ENCODE data around the gene ARMS2.

ARMS2 gene

DNA sequence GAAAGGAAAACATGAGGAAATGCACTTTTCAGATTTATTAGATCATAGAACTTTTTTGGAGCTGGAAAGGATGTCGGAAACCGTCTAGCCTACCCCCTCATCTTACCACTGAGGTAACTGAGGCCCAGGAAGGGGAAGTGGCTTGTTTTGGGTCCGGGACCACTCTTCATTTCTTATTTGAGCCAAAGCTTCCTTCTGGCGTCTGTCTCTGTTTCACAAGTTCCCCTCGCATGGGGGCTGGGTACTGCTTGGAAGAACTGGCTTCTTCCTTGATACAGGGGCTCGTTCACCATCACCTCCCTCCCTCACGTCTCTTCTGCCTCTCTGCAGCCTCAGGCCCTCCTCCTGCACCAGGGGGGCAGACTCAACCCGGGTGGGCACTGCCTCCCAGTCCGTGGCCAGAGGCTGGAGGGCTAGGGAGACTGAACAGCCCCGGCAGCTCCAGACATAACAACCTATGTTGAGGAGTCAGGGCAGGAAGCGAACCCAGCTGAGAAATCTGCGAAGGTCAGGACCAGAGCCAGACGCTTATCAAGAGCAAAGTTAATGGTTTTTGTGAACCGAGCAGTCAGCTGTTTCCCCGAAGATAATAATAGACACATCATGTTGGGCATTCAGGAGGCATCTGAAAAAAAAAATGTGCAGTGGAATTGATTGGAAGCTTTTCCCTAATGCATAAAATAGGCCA, 19.8 kb downstream of the ARMS2 start:
- no peak for DNase-seq

DNA sequence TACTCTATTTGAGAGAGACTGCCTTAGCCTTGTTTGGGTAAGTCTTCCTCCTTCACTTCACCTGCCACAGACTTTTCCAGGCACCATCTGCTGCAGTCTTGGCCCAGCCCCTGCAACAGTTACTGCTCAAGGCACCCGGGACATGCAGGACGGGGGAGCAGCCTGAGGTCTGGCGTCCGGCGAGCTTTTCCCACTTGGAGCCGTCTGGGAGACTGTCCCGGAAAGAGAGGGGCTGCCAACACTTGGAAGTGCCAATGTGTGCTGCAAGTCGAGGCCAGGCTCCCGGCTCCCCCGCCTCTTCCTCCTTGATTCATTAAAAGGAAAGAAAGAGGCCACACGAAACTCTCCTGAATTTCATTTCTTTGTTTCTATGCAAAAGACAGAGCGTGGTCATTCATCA, 20.6 kb downstream of the ARMS2 start:
- DNase-seq, result peak in 1 of 2 experiments; percentile 51

DNA sequence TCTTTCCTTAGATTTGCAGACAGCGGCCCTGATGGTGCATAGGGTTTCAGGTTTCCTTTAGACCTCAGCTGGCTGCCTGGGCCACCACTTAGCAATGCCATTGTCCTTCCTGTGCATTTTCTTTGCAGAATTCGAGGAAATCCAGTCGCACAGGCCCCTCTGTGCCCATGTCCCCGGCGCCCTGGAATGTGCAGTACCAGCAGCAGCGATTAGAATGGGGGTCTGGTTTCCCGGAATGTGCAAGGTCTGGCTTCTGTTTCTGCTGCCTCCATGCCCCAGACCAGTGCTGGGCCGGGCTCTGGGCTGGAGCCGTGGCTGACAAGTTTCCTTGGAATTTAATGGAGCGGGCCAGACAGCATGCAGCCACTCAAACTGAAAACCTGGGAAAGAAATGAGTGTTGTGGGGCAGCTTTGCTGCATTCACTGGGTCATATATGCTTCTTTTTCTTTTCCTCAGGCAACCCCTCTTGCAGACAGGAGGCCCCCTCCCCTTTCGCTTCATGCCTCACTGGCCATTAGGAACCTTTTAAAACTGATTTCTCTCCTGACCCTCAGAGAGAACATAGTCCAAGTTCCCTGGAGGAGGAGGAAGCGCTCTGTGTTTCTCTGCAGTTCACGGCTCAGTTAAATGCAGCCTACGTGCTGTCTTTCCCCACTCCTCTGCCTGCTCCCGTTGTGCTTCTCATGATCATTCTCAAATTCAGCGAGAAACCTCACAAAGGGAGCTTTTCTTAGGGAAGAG, 21.3 kb downstream of the ARMS2 start:
- peak; percentile 7 to 54 for DNase-seq

DNA sequence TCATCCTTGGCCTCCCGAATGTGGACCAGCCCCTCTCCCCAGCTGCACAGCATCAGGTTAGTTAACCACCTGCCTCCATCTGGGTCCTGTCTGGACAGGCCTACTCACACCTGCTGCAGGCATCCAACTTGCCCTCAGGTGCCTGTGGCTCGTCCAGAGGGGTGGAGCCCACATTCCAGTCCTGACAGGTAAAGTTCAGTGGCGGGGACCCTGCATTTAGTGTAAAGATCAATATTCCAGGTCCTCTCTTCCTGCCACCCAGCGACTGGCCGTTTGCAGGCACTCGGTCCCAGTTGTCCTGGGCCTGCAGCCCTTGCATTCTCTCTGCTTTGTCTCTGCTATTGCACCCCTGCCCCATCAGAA, 21.9 kb downstream of the ARMS2 start:
- DNase-seq, result peak; percentile 79 to 89

DNA sequence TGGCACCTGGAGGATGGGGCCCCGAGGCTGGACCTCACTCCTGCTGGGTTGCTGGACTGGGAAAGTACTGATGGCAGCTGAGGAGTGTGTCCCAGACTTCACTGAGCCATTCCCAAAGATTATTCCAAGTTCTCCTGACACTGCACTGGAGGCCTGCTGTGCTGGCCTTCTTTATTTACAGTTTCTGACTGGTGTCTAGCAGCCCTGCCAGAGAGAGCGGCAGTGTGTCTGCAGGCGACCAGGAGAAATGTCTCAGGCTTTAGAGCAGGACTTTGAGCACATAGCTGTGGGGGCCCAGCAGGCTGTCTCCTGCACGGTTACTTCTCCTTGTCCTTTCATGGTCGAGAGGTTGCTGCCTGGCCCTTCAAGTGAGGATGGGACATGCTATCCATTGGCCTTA, 23.0 kb downstream of the ARMS2 start:
- no peak for DNase-seq

DNA sequence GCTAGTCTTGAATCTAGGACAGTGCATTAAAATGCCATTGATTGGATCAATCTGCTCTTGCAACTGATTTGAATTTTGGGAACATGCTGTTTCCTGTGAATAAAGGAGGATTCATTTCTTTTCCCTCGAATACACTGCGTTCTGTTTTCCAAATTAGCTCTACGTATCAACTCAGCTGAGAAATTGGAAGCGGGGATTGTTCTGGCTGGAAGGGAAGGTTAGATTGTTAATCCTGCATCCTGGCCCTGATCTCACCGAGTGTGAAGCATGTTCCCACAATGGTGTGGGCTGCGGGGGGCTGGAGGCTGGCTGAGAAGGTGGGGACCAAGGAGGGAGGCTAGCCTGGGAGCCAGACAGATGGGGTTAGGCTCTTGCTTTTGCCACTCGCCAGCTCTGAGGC, 24.5 kb downstream of the ARMS2 start:
- no peak for DNase-seq

DNA sequence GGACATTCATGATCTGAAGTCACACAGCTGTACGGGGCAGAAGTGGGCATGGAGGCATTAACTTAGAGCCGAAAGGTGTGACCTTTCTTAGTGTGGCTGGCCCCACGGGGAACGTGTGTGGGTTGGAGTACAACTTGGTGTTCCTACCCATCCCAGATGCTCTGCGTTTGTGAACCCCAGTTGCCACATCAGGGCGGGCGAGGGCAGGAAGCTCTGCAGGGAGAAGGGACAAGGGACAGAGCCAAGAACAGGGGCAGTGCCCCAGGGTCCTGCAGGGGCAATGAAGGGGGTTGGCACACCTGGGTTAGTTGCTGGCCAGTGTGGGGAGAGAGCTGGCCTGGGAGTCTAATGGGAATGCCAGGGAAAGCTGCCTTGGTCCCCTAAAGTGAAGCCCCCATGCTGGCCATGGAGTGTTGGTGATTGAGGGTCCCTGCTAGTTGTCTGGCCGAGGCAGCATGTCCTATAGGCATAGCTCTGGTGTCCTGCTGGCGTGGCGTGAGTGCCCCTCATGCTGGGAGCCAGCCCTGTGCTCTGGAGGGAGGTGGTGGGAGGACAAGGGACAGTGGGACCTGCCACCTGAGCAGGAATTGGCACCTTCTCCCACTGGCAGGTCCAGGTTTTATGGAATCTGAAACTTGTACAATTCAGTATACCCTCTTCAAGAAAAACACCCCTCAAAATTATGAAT, 25.8 kb downstream of the ARMS2 start:
- DNase-seq, result no peak

DNA sequence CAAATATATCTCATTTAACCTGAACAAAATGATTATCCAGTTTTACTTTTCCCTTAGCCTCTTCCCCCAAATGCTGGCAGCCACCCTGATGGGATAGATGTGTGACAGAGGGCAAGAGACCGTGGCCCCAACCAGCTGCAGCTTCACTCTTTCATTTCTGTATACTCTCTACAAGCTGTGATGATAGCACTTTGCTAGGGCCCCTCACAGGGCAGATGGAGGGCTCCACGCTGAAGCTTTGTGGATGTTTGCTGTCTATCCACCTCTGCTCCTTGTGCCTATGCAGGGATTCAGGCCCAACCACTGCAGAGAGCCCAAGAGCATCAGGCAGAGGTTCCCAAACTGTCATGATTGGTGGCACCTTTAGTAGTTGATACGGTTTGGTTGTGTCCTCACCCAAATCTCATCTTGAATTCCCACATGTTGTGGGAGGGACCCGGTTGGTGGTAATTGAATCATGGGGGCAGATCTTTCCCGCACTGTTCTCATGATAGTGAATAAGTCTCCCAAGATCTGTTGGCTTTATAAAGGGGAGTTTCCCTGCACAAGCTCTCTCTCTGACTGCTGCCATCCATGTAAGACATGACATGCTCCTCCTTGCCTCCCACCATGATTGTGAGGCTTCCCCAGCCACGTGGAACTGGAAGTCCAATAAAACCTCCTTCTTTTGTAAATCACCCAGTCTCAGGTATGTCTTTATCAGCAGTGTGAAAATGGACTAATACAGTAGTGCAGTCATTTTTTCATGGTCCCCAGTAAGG, 27.0 kb downstream of the ARMS2 start:
- DNase-seq, result no peak

DNA sequence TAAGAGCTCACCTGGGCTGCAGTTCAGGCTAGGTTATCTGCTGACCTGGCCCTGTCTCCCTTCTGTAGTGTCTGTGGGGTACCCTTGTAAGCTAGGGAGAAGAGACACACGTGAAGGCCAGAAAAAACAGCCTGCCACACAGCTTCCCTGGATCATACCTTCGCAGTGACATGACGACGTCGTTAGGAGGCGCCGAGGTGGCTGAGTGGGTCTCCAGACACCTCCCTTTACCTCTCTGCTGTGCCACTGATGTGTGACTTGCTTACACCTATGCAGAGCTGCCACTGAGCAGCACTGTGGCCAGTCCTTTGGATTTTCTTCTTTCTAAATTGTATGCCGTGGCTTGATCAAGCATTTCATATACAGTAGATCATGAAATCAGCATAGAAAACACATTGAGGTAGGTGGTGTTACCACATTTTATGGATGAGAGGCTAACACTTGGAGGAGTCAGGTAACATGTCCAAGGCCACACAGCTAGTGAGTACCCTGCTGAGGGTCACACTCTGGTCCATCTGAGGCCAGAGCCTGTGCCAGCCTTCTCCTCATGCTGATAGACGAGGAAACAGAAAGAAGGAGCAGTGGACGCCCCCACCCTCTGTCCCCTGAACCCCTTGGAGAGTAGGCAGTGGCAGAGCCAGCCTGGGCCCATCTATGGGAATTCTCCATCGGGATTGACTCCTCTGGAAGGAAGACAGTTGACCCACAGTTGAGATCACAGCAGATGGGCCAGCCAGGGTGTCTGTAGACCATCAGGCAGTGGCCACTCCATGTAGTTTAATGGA, 30.0 kb downstream of the ARMS2 start:
- no peak for DNase-seq

DNA sequence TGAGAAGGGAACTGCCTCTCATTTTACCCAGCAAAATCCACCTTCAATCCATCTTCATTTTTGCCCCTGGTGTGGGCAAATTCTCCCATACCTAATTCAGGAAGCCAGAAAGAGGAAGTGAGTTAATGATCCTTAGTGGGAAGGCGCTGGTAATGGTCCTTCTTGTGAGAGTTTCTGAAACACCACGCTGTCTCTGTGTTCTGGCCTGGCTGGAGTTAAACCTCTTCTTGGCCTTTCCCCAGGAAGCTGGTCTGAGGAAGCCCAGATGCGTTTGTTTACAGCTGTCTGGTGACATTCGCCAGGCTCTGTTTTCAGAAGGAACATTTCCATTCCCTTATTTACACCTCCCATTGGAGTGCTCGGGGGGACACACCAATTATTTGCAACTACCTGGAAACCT, 31.2 kb downstream of the ARMS2 start:
- DNase-seq, result no peak

DNA sequence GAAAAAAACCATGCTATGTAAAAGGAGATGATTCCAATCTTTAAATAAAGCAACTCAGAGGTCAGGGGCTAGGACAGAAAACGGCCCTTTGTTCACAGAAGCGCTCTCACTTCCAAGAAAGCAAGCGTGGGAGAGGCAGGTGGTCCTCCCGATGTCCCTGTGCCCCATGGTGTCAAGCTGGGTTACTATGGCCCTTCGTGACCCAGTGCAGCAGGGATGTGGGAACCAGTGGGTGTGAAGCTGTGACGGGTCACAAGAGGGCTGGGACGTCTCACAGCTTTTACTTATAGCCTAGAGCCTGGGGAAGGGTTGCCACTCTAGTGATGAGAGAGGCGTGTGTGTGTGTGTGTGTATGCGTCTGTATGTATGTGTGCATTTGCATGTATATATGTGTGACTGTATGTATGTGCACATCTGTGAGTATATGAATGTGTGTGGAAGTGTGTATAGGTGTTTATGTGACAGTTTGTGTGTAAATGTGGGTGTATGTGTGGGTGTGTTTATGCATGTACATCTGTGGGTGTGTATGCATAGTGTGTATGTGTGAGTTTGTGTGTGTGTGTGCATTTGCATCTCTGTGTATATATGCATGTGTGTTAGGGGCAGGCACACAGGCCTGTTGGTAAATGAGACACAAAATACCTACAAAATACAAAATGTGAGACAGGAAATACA, 32.1 kb downstream of the ARMS2 start:
- DNase-seq, result no peak

DNA sequence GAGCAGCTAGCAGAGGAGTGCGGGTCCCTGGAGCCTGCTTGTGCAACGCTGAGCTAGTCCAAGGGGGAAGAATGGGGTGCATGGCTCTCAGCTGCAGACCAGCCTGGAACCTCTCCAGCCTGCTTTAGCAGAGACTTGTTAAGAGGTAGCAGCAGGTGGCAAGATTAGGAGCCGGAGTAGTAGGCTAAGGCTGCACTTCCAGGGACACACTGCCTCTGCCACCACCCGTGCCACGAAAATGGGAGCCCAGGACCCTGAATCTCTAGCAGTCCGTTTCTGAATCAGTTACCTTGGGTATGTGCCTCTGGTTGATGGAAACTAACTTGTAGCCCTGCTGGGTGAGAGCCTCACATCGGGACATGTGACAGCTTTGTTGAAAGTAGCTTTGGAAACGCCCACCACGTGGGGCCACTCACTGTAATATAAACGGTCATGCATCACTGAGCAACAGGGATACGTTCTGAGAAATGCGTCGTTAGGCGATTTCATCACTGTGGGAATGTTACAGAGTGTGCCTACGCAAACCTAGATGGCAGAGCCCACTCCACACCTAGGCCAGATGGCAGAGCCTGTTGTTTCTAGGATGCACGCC, 32.8 kb downstream of the ARMS2 start:
- peak; percentile 66 to 83 for DNase-seq

DNA sequence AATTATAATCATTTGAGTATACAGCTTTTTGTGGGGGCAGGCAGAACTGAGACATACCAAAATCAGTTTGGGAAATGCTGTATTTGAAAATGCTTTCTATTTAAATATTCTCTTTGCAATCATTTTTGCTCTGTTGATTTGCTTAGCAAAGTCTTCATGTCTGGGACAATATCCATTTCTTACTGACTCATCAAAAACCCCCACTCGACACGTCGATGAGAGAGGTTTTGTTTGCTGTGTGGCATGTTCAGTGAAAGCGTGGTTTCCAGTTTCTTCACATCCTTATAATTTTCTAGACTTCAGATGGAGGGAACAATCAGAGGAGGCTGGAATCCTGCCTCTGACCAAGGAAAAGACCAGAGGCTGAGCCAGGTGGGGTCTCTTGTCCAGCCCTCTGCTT, 35.8 kb downstream of the ARMS2 start:
- no peak for DNase-seq

DNA sequence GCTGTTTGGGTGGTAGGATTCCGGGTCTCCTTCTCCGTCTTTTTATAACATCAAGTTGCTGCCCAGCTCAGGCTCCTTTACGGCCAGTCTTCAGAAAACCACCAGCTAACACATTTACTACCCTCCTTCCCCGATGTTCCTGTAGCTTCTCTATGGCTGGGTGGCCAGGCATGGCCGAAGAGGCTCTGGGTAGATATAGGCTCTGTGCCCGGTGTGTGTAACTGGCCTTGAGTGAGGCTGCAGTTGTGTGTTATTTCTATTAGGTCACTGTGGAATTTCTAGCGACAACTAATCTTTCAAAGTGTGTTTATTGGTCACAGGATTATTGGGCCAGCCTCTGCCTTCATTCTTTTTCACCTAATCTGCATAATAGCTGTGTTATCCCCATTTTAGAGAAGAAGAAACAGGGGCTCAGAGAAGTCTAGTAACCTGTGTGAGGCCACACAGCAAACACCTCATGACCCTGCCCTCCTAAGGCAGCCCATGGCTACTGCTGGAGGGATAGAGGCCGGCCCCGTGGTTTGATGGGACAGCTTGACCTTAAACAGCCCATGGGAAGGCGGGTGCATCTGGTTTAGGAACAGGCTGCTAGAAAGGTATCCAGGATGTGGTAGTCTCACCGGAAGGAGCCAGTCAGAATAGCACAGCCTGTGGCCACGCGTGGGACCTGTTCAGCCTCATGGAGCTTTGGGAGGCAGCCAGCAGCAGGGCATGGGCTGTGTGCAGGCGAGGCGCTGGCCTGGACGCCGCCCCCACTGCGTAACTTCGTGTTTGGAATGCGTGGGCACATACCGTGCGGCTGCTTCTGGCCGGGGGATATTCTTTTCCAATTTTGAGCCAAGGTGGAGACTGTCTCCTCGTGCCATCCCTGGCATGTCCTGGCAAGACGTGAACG, 36.6 kb downstream of the ARMS2 start:
- DNase-seq, result no peak

DNA sequence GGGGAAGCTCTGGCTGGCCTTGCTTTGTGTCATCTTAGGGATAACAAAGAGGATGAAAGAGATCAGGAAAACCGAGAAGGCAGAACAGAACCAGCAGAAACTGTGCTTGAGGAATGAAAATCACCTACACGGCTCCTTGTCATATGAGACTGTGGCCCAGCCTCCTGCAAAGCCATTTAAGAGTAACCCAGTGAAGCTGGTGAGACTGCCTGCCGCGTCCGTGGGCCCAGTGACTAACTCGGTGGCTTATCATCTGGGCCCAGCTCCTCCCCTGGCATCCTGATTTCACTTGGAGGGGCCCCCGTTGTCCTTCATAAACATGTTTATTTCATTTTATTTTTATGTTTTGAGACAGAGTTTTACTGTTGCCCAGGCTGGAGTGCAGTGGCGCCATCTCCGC, 37.6 kb downstream of the ARMS2 start:
- DNase-seq, result no peak

DNA sequence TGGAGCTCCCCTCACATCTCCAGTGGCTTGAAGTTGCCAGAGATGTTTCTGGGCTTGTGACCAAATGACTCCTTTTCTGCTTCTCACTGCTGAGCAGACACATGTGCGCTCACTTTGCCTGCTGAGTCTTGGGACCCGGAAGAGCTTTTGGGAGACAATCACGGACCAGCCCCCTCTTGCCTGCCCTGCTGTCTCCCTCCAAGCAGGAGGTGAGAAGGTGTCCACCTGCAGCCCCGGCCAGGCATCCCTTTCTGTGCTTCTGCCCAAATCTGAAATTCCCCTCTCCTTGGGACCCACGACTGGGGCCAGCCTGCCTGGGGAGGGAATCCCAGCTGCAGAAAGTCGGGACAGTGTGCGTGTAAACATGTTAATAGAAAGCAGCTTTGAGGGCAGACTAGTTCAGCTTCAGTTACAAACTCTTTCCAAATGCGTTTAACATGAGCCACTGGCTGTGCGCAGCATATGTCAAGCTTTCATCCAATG, 38.6 kb downstream of the ARMS2 start:
- DNase-seq, result no peak

DNA sequence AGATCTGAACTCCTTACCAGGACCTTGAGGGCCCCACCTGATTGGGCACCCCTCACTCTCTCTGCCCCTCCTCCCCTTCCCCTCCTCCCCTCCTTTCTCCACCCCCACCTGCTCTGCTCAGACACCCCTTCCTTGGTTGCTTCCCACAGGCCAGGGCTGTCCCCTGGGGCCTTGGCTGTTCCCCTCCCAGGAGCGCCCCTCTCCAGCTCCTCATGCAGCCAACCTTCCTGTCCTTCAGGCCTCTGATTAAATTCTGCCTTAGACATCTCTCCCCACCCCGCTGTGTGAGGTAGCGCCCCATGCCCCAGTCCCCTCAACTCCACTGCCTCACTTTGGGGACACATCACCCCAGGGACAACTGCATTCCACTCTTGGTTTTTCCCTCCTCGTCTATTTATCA, 39.3 kb downstream of the ARMS2 start:
- no peak for DNase-seq

DNA sequence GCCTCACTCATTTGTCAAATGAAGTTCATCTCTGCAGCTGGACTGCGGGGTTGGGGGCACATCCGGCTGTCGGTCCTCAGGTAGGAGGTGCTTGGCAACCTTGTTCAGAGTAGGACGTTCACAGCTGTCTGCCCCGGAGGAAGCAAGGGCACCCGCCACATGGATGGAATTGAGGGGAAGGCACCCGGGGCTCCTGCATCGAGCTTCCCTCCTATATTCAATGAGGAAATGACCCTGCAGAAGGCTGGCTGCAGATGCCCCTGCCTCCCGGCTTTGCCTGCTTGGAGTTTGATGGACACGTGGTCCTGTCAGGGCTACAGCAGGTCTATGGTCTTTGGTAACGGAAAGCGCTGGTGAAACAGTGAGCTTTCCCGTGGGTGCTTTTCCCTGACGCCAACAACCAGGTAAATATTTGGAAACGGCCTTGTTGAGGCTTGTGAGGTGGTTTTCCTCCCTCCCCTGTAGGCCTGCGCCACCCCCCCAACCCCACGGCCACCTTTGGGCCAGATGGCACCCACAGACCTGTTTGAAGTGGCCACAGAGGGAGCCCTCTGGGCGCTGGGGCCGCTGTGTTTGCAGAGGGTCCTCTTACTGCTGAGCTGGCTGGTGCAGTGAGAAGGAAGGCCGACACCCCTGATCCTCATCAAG, 39.8 kb downstream of the ARMS2 start:
- DNase-seq, result no peak

DNA sequence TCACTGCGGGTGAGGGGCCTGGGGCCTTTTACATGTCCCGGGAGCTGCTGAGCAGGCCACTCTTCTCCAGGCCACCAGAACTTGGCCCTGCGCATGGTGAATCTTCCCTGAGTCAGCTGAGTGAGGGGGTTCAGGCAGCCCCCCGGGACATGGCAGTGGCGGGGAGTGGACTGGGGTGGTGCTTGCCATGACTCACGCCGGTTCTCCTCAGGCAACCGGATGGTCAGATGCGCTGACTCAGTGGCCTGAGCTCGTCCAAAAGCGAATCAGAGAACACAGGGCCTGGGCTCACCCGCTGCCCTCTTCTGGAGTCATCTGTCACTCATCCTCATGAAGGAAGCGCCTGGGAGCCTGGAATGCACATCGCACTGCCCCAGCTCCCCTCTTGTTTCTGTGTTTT, 40.4 kb downstream of the ARMS2 start:
- DNase-seq, result no peak

Measured in NCI-H526 (cell line).